Naive thymus-derived CD8-positive, alpha-beta T cell (primary cell): ENCODE data around the gene CERS6. TPM values are rescaled to one million over a fixed set of nuclear protein-coding genes. Genes with fewer than 3 reads are reported as not detected.

ENCODE experiments used
- ATAC-seq, 2 donors: fragments of 150-1000 bp; cut with Tn5 transposase in 1 of 2; sonication (Bioruptor Pico), chemical (Tn5 transposase) in 1 of 2; 1 replicate in 1 of 2; 2 replicates in 1 of 2; pipeline ENCODE4 v1.10.0; 2021; ENCODE audit warnings: mild to moderate bottlenecking in 2 of 2, moderate library complexity in 2 of 2
- POLR2A ChIA-PET: fragments of 350-600 bp; sonication (Branson Sonifier 250); formaldehyde crosslinking; loops from one replicate; lab custom pipeline; 2021; ENCODE audit warnings: antibody characterized with exemption; lab: Charles Lee
- DNase-seq, 10 donors: peaks; one replicate each; pipeline versions ENCODE4 v3.0.0 to v3.0.0-alpha.2; 2020 to 2022
- H3K27ac Mint-ChIP-seq, 10 donors: one replicate each; pipeline ENCODE4 v1.8.0; 2020 to 2022; ENCODE audit warnings: mild to moderate bottlenecking in 10 of 10, mixed read lengths in 10 of 10, moderate library complexity in 4 of 10, inconsistent platforms in 1 of 10
- H3K27me3 Mint-ChIP-seq, 5 donors: one replicate each; pipeline ENCODE4 v1.8.0; 2021 to 2022; ENCODE audit warnings: mixed read lengths in 5 of 5
- H3K36me3 Mint-ChIP-seq, 3 donors: one replicate each; pipeline ENCODE4 v1.8.0; 2020 to 2022; ENCODE audit warnings: mixed read lengths in 3 of 3, mild to moderate bottlenecking in 2 of 3, inconsistent platforms in 1 of 3
- H3K4me1 Mint-ChIP-seq, 4 donors: one replicate each; pipeline ENCODE4 v1.8.0; 2021 to 2022; ENCODE audit warnings: mixed read lengths in 4 of 4
- H3K4me3 Mint-ChIP-seq, 10 donors: one replicate each; pipeline ENCODE4 v1.8.0; 2020 to 2022; ENCODE audit warnings: mild to moderate bottlenecking in 10 of 10, mixed read lengths in 10 of 10, moderate library complexity in 6 of 10, inconsistent platforms in 1 of 10
- H3K9me3 Mint-ChIP-seq, 9 donors: one replicate each; pipeline ENCODE4 v1.8.0; 2020 to 2022; ENCODE audit warnings: mixed read lengths in 9 of 9, mild to moderate bottlenecking in 3 of 9, inconsistent platforms in 1 of 9, moderate library complexity in 1 of 9
- polyA plus RNA-seq, 3 donors: library from polyadenylated mRNA; unstranded; fragments of 300-500 nt; fragmentation: Illumina TruSeq; gene quantifications; one replicate each; pipeline ENCODE4 v1.2.3, GENCODE V29; 2021
- total RNA-seq, 8 experiments: library from RNA in 2 of 8; stranded (reverse) in 2 of 8; gene quantifications; one replicate each; pipeline ENCODE4 v1.2.3 and lab custom pipeline; 2021 to 2026

The CERS6 gene
- total and polyA plus RNA-seq, 5 experiments from 2014 or later: 9.5 to 29.3 (median 17.4) TPM

DNA sequence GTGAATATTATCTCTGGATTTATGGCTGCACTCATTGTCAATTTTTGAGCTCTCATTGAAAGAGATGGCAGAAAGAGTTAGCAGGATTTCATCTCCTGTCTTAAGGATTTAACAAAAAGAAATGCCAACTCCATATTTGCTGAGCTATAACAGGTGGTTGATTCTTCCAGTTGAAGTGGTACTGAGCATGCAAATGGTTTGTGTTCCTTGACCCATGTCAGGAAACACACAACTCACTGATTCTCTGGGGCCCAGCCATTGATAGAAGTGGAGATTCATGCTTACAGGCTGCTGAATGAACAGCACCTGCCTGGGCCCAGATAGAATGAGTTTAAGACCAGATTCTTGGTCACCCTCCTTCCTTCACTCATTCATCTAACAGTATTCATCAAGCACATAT, 128.8 kb downstream of the CERS6 start:
- Mint-ChIP-seq H3K9me3 (no peaks in the 10 kb centered on the region), H3K27ac (peak overlapping the region in 5 of 10 donors; percentile 10 to 54 (median 51)), H3K4me3 (no peak overlapping the region), H3K4me1 (peaks cover 35 to 76% (median 65%) of the 10 kb centered on the region in 4 donors), H3K36me3 (peaks cover 0 to 18% (median 0%) of the 10 kb centered on the region in 3 donors), H3K27me3 (no peaks in the 10 kb centered on the region)
- no peak for DNase-seq
- POLR2A ChIA-PET: no interaction called here
- no peak for ATAC-seq

GRCh38 chr2:168585700-168586099, 129.6 kb downstream of the CERS6 start:
- H3K9me3 Mint-ChIP-seq: no peaks in the 10 kb centered on the region
- DNase-seq (no peak), ATAC-seq (no peak)
- H3K4me1 Mint-ChIP-seq: peaks cover 29 to 68% (median 57%) of the 10 kb centered on the region in 4 donors
- no peak overlapping the region for H3K4me3 Mint-ChIP-seq
- H3K27ac Mint-ChIP-seq: no peak overlapping the region
- H3K36me3 Mint-ChIP-seq: peaks cover 0 to 18% (median 0%) of the 10 kb centered on the region in 3 donors
- POLR2A ChIA-PET: interaction anchor here (0.6 kb wide), 2 partner anchors 102 to 151 kb away, joined by 3 to 5 read pairs; no protein-coding TSS in a partner anchor
- no peaks in the 10 kb centered on the region for H3K27me3 Mint-ChIP-seq

DNA sequence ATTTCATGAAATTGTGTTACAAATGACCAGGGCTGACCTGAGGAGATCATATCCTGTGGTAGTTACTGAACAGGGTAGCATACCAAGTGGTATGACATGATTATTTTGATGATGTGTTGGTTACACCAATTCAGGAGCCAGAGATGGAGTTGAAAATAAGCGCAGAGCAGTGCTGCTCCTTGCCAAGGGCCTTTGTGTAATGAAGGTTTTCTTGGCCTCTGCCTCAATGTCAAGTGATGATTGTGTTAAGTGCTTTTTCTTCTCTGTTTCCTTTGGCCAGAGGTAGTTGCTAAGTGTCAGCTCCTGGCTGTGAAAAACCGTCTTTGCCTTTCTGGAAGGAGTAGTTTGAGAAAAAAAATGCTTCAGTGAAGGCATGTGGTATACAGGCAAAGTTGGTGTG, 131.2 kb downstream of the CERS6 start:
- ATAC-seq (no peak), DNase-seq (no peak)
- Mint-ChIP-seq H3K4me3 (no peak overlapping the region), H3K9me3 (no peaks in the 10 kb centered on the region), H3K27ac (peak overlapping the region in 1 of 10 donors; percentile 63), H3K36me3 (peaks cover 0 to 18% (median 0%) of the 10 kb centered on the region in 3 donors), H3K27me3 (no peaks in the 10 kb centered on the region), H3K4me1 (peaks cover 25 to 60% (median 48%) of the 10 kb centered on the region in 4 donors)
- POLR2A ChIA-PET: no interaction called here

- H3K4me3 Mint-ChIP-seq: no peak overlapping the region
- H3K4me1 Mint-ChIP-seq: peaks cover 16 to 56% (median 39%) of the 10 kb centered on the region in 4 donors
- peaks cover 0 to 18% (median 2%) of the 10 kb centered on the region in 3 donors for H3K36me3 Mint-ChIP-seq
- POLR2A ChIA-PET: interaction anchor here (0.5 kb wide), 1 partner anchor 85 kb away, joined by 3 read pairs; no protein-coding TSS in a partner anchor
- DNase-seq (no peak), ATAC-seq (no peak)
- H3K27me3 Mint-ChIP-seq: no peaks in the 10 kb centered on the region
- H3K9me3 Mint-ChIP-seq: no peaks in the 10 kb centered on the region
- H3K27ac Mint-ChIP-seq: no peak overlapping the region
Measured at GRCh38 chr2:168589236-168590211, 133.5 kb downstream of the CERS6 start.

DNA sequence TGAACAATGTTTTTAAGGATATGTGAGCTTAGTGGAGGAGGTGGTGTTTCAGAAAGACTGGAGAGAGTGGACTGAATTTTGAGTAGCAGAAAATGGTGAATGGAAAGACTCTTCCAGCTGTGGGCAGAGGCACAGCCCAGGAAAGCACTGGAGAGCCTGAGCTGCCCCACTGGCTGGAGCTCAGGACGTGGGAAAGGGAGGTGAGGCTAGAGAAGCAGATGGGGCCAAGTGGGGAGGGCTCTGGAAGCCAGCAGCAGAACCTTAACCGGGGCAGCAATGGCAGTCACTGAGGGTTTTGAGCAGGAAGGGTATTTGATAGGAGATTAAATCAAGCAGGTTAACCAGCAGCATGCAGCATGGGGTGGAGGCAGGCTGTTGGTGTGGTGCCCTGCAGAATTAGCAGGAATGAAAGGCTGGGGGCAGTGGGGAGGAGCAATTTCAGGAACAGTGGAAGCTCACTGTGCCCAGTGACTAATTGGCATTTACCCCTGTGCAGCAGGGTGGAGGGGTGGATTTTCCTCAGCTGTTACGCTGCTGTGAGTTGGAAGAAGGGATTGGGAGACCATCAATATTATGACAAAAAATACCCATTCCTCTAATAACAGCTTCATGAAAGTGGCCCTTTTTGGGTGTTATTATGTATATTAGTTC, 136.2 kb downstream of the CERS6 start:
- H3K4me1 Mint-ChIP-seq: peaks cover 26 to 71% (median 48%) of the 10 kb centered on the region in 4 donors
- no peaks in the 10 kb centered on the region for H3K27me3 Mint-ChIP-seq
- H3K36me3 Mint-ChIP-seq: peaks cover 0 to 8% (median 4%) of the 10 kb centered on the region in 3 donors
- H3K27ac Mint-ChIP-seq: peak overlapping the region in 1 of 10 donors; percentile 57
- no peaks in the 10 kb centered on the region for H3K9me3 Mint-ChIP-seq
- DNase-seq (no peak), ATAC-seq (no peak)
- POLR2A ChIA-PET: no interaction called here
- no peak overlapping the region for H3K4me3 Mint-ChIP-seq

GRCh38 chr2:168593713-168594112, 137.6 kb downstream of the CERS6 start:
- ATAC-seq: no peak
- no peaks in the 10 kb centered on the region for H3K9me3 Mint-ChIP-seq
- H3K36me3 Mint-ChIP-seq: peaks cover 0 to 4% (median 4%) of the 10 kb centered on the region in 3 donors
- peaks cover 27 to 71% (median 48%) of the 10 kb centered on the region in 4 donors for H3K4me1 Mint-ChIP-seq
- DNase-seq: no peak
- H3K27ac Mint-ChIP-seq: no peak overlapping the region
- POLR2A ChIA-PET: no interaction called here
- H3K4me3 Mint-ChIP-seq: no peak overlapping the region
- no peaks in the 10 kb centered on the region for H3K27me3 Mint-ChIP-seq

- peaks cover 31 to 71% (median 54%) of the 10 kb centered on the region in 4 donors for H3K4me1 Mint-ChIP-seq
- peak overlapping the region in 8 of 10 donors; percentile 0 to 63 (median 21) for H3K4me3 Mint-ChIP-seq
- ATAC-seq: peak in 1 of 2 donors; percentile 46
- peaks cover 0 to 4% (median 4%) of the 10 kb centered on the region in 3 donors for H3K36me3 Mint-ChIP-seq
- H3K9me3 Mint-ChIP-seq: no peaks in the 10 kb centered on the region
- POLR2A ChIA-PET: no interaction called here
- DNase-seq: no peak
- H3K27me3 Mint-ChIP-seq: no peaks in the 10 kb centered on the region
- peak overlapping the region in 8 of 10 donors; percentile 0 to 50 (median 17) for H3K27ac Mint-ChIP-seq
Measured at GRCh38 chr2:168594778-168595177, 138.7 kb downstream of the CERS6 start.

- ATAC-seq (no peak), DNase-seq (no peak)
- H3K9me3 Mint-ChIP-seq: no peaks in the 10 kb centered on the region
- no peak overlapping the region for H3K27ac Mint-ChIP-seq
- H3K36me3 Mint-ChIP-seq: peaks cover 5 to 12% (median 9%) of the 10 kb centered on the region in 3 donors
- no peak overlapping the region for H3K4me3 Mint-ChIP-seq
- no peaks in the 10 kb centered on the region for H3K27me3 Mint-ChIP-seq
- POLR2A ChIA-PET: no interaction called here
- peaks cover 32 to 79% (median 64%) of the 10 kb centered on the region in 4 donors for H3K4me1 Mint-ChIP-seq
Measured at GRCh38 chr2:168596881-168597655, 141.0 kb downstream of the CERS6 start.

- H3K36me3 Mint-ChIP-seq: peaks cover 7 to 21% (median 18%) of the 10 kb centered on the region in 3 donors
- DNase-seq (no peak), ATAC-seq (no peak)
- no peak overlapping the region for H3K4me3 Mint-ChIP-seq
- POLR2A ChIA-PET: no interaction called here
- H3K27me3 Mint-ChIP-seq: no peaks in the 10 kb centered on the region
- no peak overlapping the region for H3K27ac Mint-ChIP-seq
- peaks cover under 1 to 17% (median 8%) of the 10 kb centered on the region in 9 donors for H3K9me3 Mint-ChIP-seq
- peaks cover 28 to 73% (median 50%) of the 10 kb centered on the region in 4 donors for H3K4me1 Mint-ChIP-seq
Measured at GRCh38 chr2:168599738-168600137, 143.7 kb downstream of the CERS6 start.

DNA sequence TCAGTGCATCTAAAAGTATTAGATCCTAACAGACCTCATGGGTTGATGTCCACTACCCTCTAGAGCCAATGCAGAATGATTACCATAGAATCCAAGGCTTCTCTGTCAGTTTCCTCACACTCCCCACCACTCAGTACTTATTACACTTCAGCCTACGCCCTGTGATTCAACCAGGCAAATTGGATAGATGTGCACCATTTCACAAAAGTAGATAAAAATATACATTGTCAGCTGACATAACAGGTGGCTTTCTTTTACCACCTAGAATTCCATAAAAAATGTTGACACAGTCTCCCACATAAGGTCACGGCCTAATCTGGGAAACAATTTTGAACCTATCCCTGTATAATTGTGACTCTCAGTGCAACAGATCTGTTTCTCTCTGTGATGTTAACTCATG, 144.9 kb downstream of the CERS6 start:
- Mint-ChIP-seq H3K9me3 (peaks cover 5 to 29% (median 20%) of the 10 kb centered on the region in 9 donors), H3K27me3 (no peaks in the 10 kb centered on the region), H3K36me3 (peaks cover 7 to 29% (median 25%) of the 10 kb centered on the region in 3 donors), H3K4me1 (peaks cover 27 to 63% (median 38%) of the 10 kb centered on the region in 4 donors), H3K27ac (peak overlapping the region in 1 of 10 donors; percentile 18), H3K4me3 (no peak overlapping the region)
- DNase-seq: no peak
- POLR2A ChIA-PET: no interaction called here
- no peak for ATAC-seq

DNA sequence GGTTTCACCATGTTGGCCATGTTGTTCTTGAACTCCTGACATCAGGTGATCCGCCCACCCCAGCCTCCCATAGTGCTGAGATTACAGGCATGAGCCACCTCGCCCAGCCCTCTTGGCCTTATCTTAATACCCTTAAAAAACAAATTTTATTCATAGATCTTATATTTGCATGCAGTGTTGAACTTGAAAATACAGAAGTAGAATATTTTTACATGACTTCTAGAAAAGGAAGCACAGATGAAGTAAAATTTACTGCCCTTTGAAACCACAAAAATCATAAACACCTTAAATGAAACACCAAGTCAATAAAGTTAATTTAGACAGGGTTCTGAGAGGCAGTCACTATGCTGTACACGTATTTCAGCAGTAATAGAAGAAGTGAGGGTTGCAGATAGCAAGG, 145.7 kb downstream of the CERS6 start:
- H3K36me3 Mint-ChIP-seq: peaks cover 11 to 34% (median 31%) of the 10 kb centered on the region in 3 donors
- peaks cover 6 to 36% (median 26%) of the 10 kb centered on the region in 9 donors for H3K9me3 Mint-ChIP-seq
- POLR2A ChIA-PET: no interaction called here
- no peak for ATAC-seq
- H3K4me3 Mint-ChIP-seq: no peak overlapping the region
- H3K27ac Mint-ChIP-seq: peak overlapping the region in 1 of 10 donors; percentile 41
- H3K27me3 Mint-ChIP-seq: no peaks in the 10 kb centered on the region
- H3K4me1 Mint-ChIP-seq: peaks cover 25 to 62% (median 40%) of the 10 kb centered on the region in 4 donors
- no peak for DNase-seq

GRCh38 chr2:168602379-168602778, 146.3 kb downstream of the CERS6 start:
- peaks cover 9 to 35% (median 35%) of the 10 kb centered on the region in 3 donors for H3K36me3 Mint-ChIP-seq
- H3K27me3 Mint-ChIP-seq: no peaks in the 10 kb centered on the region
- peaks cover 25 to 60% (median 37%) of the 10 kb centered on the region in 4 donors for H3K4me1 Mint-ChIP-seq
- H3K9me3 Mint-ChIP-seq: peaks cover 6 to 43% (median 28%) of the 10 kb centered on the region in 9 donors
- H3K4me3 Mint-ChIP-seq: no peak overlapping the region
- peak overlapping the region in 1 of 10 donors; percentile 8 for H3K27ac Mint-ChIP-seq
- no peak for DNase-seq
- POLR2A ChIA-PET: no interaction called here
- ATAC-seq: no peak
